ENCODE data around the gene FAM133A.

Gene FAM133A

GRCh38 chrX:93673056-93673868 is 744 bp upstream of the FAM133A start, which contains the start of gene NAP1L3 (continued):
- TF ChIP-seq ZC3H10 (CRISPR knock-in tag; IDR thresholded peaks at IDR 0.05) = no peak
- no peak for TF ChIP-seq TCF4 (CRISPR knock-in tag; IDR thresholded peaks at IDR 0.05; ENCODE audit: borderline replicate concordance)
- no peak for TF ChIP-seq ZNF70 (CRISPR knock-in tag; IDR thresholded peaks at IDR 0.05)
- TF ChIP-seq TOX (CRISPR knock-in tag; IDR thresholded peaks at IDR 0.05; ENCODE audit: borderline replicate concordance) = no peak
- TF ChIP-seq POU6F1 (CRISPR knock-in tag; IDR thresholded peaks at IDR 0.05; ENCODE audit: borderline replicate concordance, low read depth) = no peak

- ATAC-seq = no peak
- no peak for TF ChIP-seq PATZ1 (CRISPR knock-in tag; IDR thresholded peaks at IDR 0.05; ENCODE audit: borderline replicate concordance)
- no peak for TF ChIP-seq CSRNP3 (CRISPR knock-in tag; IDR thresholded peaks at IDR 0.05)
- TF ChIP-seq RARB (CRISPR knock-in tag; IDR thresholded peaks at IDR 0.05) = no peak
- TF ChIP-seq SNAI2 (CRISPR knock-in tag; IDR thresholded peaks at IDR 0.05) = no peak
- TF ChIP-seq TOX (CRISPR knock-in tag; IDR thresholded peaks at IDR 0.05; ENCODE audit: borderline replicate concordance) = no peak
- TF ChIP-seq POU6F1 (CRISPR knock-in tag; IDR thresholded peaks at IDR 0.05; ENCODE audit: borderline replicate concordance, low read depth) = no peak
- TF ChIP-seq ISL1 (CRISPR knock-in tag; IDR thresholded peaks at IDR 0.05) = no peak
- no peak for TF ChIP-seq ZNF70 (CRISPR knock-in tag; IDR thresholded peaks at IDR 0.05)
- no peak for TF ChIP-seq TCF4 (CRISPR knock-in tag; IDR thresholded peaks at IDR 0.05; ENCODE audit: borderline replicate concordance)
- no peak for TF ChIP-seq PPARA (CRISPR knock-in tag; IDR thresholded peaks at IDR 0.05; ENCODE audit: borderline replicate concordance)
- no peak for TF ChIP-seq ARNTL (CRISPR knock-in tag; IDR thresholded peaks at IDR 0.05; ENCODE audit: borderline replicate concordance, low read depth)
- TF ChIP-seq CSDC2 (CRISPR knock-in tag; IDR thresholded peaks at IDR 0.05) = no peak
These were observed 22.0 kb downstream of the FAM133A start for GRCh38 chrX:93695981-93696380.

- TF ChIP-seq ESRRG (CRISPR knock-in tag; IDR thresholded peaks at IDR 0.05) (no peak), ARNTL (CRISPR knock-in tag; IDR thresholded peaks at IDR 0.05; ENCODE audit: borderline replicate concordance, low read depth) (no peak), BACH2 (CRISPR knock-in tag; IDR thresholded peaks at IDR 0.05; ENCODE audit: borderline replicate concordance) (no peak), ZNF8 (CRISPR knock-in tag; IDR thresholded peaks at IDR 0.05) (no peak), TOX (CRISPR knock-in tag; IDR thresholded peaks at IDR 0.05; ENCODE audit: borderline replicate concordance) (no peak), POU6F1 (CRISPR knock-in tag; IDR thresholded peaks at IDR 0.05; ENCODE audit: borderline replicate concordance, low read depth) (no peak), ZFP3 (CRISPR knock-in tag; IDR thresholded peaks at IDR 0.05) (no peak), GLIS3 (CRISPR knock-in tag; IDR thresholded peaks at IDR 0.05) (no peak), TSHZ2 (CRISPR knock-in tag; IDR thresholded peaks at IDR 0.05) (no peak)
- no peak for ATAC-seq
These were observed 29.7 kb downstream of the FAM133A start for GRCh38 chrX:93703701-93704100.
